T-helper 1 cell (primary cell): ENCODE measurements around the gene ICA1.
"Not testable (repeated sequence)": the region's sequence is repeated elsewhere in the genome, so short reads cannot be mapped to it uniquely, and the experiment has no call there.

Source experiments
- DNase-seq, 5 donors: peaks; one replicate each; pipeline ENCODE4 v3.0.0-alpha.2; 2012 to 2020

The ICA1 gene

DNA sequence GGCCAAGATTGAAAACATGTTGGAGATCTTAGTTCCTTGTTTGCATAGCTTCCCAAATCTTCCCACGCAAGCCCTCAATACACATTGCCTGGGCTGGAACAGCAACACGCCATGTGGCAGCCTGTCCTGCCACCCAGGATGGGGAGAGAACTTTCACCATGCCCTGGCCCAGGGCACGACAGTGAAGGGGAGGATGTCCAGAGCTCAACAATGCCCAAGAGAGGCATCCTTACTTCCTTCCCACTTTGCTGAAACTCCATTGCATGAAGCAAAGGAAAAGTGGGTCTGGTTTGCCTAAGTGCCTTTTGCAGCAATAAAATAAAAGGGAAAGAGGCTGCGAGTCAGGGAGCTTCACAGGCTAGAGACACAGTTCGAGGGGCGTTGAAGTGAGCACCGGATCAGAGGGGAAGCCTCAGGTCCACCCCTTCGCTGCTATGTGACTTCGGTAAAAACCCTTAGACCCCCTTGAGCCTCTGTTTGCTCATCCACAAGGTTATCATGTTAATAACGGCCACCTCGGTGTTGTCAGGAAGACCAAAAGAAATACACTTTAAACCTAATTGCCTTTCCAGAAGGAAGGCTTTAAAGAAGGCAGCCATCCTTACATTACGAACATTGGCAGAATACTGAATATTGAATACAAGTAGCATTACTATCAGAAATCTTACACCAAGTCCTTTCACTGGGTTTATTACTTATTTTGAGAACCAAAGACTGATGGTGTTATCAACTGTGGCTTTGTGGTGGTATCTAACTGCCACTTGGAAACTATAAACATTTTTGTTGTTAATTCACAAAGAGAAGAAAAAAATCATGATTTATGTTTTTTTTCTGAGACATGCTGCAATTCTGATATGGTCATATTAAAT lies 133.3 kb downstream of the ICA1 start:
- DNase-seq: peak in 1 of 5 donors; percentile 39

DNA sequence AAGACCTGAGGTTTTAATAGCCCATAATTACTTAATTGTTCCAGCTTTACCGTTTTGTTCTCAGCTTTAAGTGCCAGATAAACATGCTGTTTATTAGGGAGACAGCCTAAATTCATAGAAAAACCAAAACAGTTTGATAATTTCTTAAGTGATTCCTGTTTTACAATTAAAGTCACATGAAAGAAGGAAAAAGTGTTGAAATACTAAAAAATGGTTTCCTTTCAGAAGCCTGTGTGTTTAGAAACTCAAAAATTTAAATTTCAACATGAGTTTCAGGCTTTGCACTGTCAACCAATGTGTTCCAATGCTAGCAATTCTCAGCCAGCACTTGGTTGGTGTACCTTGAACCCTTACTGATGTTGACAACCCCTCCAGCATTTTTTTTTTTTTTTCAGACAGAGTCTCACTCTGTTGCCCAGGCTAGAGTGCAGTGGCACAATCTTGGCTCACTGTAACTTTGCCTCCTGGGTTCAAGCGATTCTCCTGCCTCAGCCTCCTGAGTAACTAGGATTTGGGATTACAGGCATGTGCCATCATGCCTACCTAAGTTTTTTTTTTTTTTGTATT lies 135.3 kb downstream of the ICA1 start:
- DNase-seq: no peak

DNA sequence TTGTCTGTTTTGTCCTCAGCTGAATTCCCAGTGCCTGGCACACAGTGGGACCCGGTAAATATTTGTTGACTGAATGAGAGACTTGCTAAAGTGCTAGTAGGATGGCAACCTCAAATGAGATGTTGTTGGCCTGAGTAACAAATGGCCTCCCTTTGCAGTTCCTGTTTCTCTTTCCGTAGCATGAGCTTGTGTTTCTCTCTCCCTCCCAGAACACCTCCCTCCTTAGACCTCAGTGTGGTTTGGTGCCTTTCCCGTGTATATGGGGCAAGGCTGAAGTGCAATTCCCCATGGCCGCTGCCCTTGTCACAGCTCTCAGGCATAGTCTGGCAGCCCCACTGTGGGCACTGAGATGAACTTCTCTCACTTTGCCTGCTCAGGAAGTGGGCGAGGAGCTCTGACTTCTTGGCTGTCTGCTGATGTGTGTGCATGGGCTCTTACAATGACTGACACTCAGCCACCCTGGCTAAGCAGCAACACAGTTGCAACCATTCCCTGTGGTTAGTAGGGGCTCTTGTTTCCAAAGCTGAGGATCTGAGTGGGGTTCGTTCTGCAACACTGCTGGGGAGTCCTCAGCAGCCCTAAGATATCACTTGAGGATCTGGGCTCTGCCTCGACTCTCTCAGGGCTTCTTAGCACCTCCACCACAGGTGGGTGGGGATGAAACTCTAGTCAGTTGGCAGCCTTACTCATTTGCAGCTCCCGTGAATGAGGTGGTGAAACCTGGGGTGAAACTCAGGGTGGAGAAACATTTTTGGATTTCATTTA lies 136.1 kb downstream of the ICA1 start:
- DNase-seq: peak; percentile 46 to 94 (median 67)

DNA sequence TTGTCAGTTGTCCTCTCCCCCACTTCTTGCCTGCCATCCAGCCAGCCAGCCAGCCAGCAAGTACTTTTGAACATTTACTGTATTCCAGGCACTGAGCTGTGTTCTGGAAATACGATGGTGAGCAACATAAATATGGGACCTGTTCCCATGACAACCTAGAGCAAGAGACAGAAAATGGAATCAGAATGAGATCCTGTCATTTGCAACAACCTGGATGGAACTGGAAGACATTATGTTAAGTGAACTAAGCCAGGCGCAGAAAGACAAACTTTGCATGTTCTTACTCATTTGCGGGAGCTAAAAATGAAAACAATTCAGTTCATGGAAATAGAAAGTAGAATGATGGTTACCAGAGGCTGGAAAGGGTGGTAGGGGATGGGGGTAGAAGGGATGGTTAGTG lies 140.7 kb downstream of the ICA1 start:
- no peak for DNase-seq

DNA sequence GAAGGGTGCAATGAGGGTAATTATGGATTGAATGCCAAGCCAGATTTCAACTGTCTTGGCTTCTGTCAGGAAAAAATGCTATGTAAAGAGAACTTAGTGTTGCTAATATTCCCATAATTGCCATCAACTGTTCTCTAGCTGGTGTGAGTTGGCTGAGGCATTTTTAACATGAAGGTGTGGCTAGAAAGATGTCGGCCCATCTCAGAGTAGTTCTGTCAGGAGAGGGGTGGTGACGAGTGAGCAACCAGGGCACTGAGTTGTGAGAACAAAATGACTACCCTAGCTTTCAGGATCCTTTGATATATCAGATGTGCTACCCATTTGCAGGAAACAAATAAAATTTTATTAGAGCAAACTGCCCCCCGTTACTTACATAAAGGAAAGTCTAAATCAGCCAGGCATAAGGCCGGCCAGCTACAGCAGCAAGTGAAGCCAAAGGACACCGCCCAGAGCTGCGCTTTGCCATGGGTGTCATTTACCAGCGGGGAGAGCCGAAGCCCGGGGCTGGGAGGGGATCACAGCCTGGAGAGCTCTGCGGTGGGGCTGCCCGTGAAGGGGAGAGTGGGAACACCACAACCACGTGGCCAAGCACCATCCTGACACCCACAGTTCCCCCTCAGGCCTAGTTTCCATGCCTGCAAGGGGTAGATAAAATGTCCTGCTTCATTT lies 141.4 kb downstream of the ICA1 start:
- DNase-seq: no peak

DNA sequence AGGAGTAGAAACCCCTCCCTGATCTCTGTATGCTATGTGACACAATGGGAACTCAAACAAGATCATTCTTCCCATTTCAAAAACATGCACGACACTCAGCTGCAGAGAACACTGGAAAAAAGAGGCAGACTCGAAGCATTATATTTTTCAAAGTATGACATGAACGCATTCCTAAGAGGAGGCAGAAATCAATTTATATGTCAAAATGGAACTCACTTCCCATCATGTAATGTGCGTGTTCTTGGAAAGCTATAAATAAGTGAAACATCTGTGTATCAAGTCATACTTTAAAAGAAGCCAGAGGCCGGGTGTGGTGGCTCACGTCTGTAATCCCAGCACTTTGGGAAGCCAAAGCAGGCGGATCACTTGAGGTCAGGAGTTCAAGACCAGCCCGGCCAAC lies 142.7 kb downstream of the ICA1 start:
- no peak for DNase-seq

DNA sequence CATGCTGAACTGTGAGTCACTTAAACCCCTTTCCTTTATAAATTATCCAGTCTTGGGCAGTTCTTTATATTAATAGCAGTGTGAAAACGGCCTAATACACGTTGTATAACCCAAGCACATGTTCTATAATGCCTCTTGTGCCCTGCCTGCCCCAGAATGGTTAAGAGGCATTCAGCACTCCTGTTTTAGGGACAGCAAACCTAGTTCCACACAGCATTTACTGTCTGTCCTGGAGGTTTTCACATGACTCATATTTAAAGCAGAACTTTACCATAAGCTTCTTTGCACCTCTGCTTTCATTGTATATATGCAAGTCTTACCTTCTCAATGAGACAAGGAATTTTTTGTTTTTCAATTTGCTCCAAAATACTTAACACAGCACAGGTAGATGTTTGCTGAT lies 144.8 kb downstream of the ICA1 start:
- DNase-seq: no peak

DNA sequence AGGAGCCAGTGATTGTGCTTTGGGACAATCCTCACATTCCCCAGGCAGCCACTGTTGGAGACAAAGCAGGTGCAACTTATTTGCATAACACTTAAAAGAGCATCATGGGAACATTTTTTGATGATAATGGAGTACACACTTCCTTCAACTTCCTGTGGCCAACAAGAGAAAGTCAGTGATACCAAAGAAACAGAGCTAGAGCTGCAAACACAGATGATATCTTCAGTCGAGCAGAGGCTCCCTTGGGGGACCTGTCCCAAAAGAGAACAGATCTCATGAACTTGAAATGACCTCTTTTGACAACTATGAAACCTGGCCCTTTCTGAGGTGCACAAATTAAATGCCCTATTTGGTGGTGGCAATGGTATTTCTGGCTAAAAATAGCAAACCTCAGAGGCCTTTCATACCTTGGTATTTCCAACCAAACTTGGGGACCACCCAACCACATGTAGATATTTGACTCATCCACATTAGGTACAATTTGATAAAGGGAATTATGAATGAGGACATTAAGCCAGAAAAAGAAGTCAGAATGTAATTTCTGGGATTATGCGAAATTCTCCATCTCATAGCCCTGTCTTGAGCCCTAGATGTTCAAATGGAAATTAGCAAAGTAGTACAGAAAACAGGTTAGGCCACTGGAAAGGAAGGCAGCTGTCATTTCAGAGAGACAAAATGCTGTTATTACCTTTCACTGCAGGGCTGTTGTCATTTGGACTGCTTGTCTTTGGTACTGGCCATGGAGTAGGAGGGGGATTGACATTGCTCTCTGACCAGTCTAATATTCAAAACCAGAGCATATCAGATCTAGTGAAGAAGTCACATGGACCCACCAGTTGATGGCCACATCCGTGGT lies 146.2 kb downstream of the ICA1 start:
- no peak for DNase-seq

DNA sequence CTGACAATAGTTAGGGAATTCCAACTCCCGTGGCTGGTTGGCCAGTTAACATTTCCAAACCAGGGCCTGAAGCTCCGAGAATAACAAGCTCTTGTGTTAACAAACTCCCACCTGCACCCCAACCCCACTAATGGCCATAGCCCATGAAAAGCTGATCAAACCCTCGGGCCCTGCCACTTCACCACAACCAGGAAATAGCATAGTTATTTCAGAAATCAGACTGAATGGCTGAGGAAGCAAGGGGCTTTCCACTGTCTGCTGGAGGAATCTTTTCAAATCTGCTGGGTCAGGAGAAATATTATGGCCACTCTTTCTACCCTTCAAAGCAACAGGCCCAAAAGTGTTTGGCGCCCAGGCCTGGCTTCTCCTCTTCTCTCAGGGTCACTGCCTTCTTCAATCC lies 147.8 kb downstream of the ICA1 start:
- peak in 1 of 5 donors; percentile 50 for DNase-seq

DNA sequence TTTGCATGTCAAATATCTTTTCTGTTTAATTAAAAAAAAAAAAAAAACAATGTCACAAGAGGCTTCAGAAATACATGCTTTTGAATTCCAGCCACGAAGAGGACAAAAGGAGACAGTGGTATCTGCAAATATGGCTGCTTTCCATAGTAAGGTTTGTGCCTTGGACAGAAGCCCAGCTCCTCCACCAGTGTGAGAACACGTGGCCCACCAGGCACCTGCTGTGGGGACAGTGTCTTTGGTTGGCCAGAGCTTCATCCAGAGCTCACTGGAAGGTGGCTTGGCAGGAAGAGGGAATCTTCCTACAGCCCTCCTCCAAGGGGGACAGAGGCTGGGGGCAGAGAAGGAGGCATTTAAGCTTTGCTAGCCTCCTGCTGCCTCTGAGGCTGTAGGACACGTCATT lies 148.8 kb downstream of the ICA1 start:
- DNase-seq: no peak

DNA sequence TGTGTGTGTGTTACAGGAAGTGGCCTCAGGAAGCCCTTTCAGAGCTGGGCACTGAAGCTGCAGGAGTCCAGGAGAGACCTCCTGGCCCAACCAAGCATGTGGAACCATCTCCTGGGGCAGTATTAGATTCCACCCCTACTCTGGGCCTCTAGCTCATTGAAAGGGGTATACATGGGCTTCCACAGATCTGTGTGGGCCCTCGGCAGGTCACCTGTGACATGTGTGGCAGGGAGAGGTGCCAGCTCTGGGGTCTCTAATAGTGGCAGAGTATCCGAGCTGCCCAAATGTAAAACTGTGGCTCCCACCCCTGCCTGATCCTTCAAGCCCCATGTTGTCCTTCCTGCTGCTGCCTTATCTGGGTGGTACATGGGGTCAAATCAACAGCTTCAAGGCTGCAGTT lies 149.3 kb downstream of the ICA1 start:
- DNase-seq: no peak

DNA sequence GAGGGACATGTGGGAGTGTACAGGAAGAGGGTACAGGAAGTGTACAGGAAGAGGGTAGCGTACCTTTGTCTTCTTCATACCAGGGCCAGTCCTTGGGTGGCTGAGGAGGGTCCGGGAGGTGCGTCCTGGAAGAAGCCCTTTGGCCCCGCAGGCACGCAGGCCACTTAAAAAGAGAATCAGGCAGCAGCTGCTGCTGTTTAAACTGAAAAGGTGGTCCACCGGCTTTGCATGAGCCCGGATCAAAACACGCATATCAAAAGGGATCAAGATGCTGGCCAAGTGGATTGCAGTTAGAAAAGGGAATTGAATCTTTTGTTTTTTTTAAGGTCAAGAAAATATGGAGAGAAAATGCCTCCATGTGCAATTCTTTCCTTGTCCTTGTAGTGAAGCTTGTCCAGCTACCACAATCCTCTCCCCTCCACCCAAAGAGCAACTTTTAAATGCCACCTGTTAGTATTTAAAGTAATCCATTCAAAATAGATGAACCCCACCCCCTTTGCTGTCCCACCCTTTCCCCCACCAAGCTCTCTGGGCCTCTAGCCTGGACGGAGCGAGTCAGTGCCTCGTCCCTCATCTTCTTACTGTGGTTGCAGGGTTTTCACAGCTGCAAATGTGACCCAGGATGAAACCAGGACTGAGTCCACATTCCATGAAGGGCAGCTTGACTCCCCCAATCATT lies 150.5 kb downstream of the ICA1 start:
- DNase-seq: no peak

DNA sequence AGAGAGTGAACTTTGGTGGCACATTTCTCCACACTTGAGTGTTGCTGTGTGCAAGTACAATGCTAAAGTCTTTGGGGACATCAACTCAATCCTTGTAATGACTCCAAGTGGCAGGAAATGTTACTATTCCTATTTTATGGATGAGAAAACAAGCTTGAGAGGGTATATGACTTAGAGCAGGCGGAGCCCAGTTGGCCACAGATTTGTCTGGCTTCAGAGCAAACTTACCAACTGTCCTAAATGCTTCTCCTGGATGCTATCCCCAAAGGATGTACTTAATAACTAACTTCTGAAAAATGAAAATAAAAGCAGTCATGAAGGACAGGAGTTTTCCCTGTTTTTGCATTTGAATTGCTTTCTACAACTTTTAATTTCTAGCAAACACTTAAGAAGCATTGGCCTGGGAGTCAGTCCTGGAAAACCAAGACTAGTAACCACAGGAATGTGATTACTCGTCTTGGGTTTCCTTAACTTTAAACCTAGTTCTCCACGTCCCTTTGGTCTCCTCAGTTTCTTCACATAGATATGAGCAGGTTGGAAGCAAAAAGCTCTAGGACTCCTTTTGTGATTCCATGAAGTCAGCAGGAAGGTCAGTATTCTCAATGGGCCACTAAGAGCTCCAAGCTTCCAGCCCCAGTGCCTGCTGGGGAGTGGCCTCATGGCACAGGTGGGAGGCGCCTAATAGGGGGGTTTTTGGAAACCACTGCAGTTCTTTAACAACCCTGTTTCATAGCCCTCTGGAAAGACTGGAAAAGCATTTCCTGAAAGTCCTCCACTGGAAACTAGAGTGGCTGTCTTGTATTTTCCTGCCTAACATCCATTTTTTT lies 152.6 kb downstream of the ICA1 start:
- DNase-seq: no peak

DNA sequence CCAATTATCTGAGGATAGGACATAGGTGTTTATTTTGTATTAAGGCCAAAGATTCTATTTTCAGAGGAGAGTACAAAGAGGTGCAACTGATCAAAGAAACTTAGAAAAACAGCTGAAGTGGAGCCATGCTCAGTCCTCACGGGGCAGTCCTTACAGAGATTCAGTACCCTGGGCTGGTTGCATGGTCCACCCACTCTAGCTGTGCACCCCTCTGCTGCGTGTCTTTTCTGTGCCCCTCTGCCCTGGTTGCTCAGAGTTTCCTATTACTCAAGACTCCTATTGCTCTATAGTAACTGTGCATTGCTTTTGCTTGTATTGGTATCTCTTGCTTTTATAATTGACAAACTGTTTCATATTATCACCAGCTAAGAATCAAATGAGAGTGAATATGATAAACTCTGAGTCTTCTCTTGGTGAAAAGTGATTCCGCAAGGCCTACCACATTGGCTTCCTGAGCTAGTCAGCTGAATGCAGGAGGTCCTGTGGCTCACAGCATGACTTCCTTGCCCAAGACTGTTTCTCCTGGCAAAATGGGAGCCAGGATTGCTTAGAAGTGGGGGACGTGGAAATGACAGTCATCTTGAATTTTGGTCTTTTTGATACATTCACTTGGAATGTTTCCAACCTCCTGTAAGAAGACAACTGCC lies 156.4 kb downstream of the ICA1 start:
- no peak for DNase-seq

DNA sequence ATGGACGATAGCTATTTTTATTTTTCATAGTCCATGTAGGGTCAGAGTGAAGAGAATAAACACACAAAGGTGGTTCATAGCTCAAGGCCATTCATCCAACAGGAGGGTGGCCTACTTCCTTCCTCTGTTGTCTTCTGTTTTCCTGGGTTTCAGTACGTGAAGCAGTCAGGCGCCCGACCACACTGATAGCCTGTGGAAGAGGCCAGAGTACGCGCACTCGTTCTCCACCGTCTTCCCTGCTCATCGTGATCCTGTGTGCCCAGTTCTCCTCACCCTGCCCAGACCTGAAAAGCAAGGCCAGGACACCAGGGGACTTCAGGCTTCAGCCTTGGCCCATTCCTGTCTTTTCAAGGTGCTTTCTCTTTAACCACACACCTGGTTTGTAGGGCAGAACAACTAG lies 158.7 kb downstream of the ICA1 start:
- no peak for DNase-seq

DNA sequence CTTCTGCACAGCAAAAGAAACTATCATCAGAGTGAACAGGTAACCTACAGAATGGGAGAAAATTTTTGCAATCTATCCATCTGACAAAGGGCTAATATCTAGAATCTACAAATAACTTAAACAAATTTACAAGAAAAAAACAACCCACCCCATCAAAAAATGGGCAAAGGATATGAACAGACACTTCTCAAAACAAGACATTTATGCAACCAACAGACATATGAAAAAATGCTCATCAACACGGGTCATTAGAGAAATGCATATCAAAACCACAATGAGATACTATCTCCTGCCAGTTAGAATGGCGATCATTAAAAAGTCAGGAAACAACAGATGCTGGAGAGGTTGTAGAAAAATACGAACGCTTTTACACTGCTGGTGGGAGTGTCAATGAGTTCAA lies 160.7 kb downstream of the ICA1 start:
- not testable (repeated sequence) for DNase-seq

DNA sequence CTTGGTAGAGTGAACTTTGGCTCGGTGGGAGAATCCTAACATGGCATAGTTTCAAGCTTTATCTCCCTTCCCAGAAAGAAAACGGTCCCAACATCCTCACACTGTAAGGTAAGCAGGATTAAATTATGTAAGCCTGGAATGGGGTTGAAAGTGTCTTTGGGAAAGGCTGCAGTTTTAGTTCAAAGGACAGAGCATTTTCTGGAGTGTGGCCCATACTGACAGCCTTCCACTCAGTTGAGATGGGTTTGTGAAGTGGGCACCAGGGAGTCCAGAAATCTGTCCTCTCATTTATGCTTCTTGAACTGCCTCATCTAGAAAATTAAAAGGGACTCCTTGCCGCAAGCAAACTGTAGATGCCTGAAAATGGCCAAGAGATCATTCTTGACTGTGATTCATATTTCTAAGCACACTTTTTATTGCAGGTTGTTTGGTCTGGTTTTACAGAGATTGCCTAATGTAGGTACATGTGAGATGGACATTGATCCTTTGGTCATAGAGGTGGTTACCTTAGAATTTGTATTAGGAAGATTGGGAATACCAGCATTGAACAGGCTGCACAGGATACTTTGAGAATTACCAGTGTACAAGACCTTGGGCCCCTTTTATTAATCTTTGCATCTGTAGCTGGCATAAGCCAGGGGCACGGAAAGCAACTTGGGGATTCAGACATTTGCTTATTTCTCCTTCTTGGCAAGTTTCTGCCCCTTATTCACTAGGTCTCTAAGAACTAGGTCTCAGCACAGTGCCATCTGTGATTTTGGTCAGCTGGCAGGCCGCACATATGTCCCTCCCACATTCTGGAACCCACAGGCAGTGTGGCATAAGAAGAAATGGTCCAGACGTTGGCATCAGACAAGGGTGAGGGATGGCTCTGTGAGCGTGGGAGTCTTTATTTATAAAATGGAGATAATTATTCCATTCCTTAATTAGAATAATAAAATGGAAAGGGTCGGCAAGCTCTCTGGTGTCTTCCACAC lies 167.5 kb downstream of the ICA1 start:
- DNase-seq: no peak

DNA sequence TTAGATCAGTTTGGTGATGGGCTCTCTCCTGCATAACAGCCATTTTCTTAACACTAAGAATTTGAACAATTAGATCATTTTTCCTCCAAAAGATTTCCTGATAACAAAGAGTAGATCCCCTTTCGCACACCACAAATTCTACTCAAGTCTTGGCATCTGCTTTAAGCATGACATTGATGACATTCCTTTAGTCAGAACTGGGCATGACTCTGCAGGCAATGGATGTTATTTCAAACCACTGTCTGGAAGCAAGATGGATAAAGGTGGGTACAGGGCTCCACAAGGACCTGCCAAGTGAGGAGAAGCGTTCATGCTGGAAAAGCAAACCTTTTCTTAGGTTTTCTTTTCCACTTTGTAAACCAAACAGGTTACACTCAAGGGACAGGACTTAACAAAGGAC lies 169.8 kb downstream of the ICA1 start:
- DNase-seq: no peak
